HAP-1 (cell line): Measurements from ENCODE around the gene RHBDL2.

Source experiments
- DNase-seq, 2 experiments: peaks; one replicate each; pipeline ENCODE4 v3.0.0-alpha.2; 2016 to 2020; ENCODE audit warnings: low spot score in 2 of 2
- H3K27me3 ChIP-seq: fragments of 250-450 bp; sonication (Bioruptor Pico); 2 replicates; pipeline ENCODE4 v1.5.1; 2020; ENCODE audit warnings: low read depth, mild to moderate bottlenecking, moderate library complexity
- H3K36me3 ChIP-seq: fragments of 250-450 bp; sonication (Bioruptor Pico); replicated peaks from 2 replicates; pipeline ENCODE4 v1.5.1; 2020; ENCODE audit warnings: mild to moderate bottlenecking
- H3K4me1 ChIP-seq: fragments of 250-450 bp; sonication (Bioruptor Pico); 2 replicates; pipeline ENCODE4 v1.5.1; 2020; ENCODE audit warnings: mild to moderate bottlenecking
- H3K4me3 ChIP-seq: fragments of 250-450 bp; sonication (Bioruptor Pico); 2 replicates; pipeline ENCODE4 v1.5.1; 2020; ENCODE audit warnings: mild to moderate bottlenecking, moderate library complexity
- H3K9me3 ChIP-seq: fragments of 250-450 bp; sonication (Bioruptor Pico); 2 replicates; pipeline ENCODE4 v1.5.1; 2020; ENCODE audit warnings: mild to moderate bottlenecking, moderate library complexity
- in situ Hi-C: fragments of 300-500 bp; cut with MboI; formaldehyde crosslinking; loops from 3 replicates; pipeline ENCODE4 v1.14.3; 2020; ENCODE audit warnings: low sequenced_read_pairs, inconsistent platforms, mixed read lengths

The RHBDL2 gene

GRCh38 chr1:38885092-38885491, 56.5 kb downstream of the RHBDL2 start:
- no peak for DNase-seq
- Histone ChIP-seq H3K36me3 (no peaks in the 10 kb centered on the region), H3K4me1 (no peaks in the 10 kb centered on the region), H3K4me3 (no peak overlapping the region), H3K27me3 (no peaks in the 10 kb centered on the region), H3K9me3 (no peaks in the 10 kb centered on the region)
- in situ Hi-C loops = no loop called here

- no peaks in the 10 kb centered on the region for H3K4me1 ChIP-seq
- H3K36me3 ChIP-seq = no peaks in the 10 kb centered on the region
- H3K4me3 ChIP-seq = no peak within 1 kb of the TSS
- in situ Hi-C loops = no loop called here
- no peaks in the 10 kb centered on the region for H3K9me3 ChIP-seq
- DNase-seq = no peak
- H3K27me3 ChIP-seq = no peaks in the 10 kb centered on the region
These were observed 60.1 kb downstream of the RHBDL2 start, which contains the start of gene GJA9 for GRCh38 chr1:38881487-38881886. Gene GJA9, minus strand, starts transcription at chr1:38881587. Its CDS starts 5,489 bp downstream, at chr1:38876098.

- no peak for DNase-seq
- peaks cover 5% of the 10 kb centered on the region; the same call in 1 of the 2 replicates for H3K4me1 ChIP-seq
- H3K4me3 ChIP-seq = no peak overlapping the region
- H3K36me3 ChIP-seq = no peaks in the 10 kb centered on the region
- H3K9me3 ChIP-seq = no peaks in the 10 kb centered on the region
- no peaks in the 10 kb centered on the region for H3K27me3 ChIP-seq
- in situ Hi-C loops = no loop called here
These were observed 65.8 kb downstream of the RHBDL2 start for GRCh38 chr1:38875811-38876210.

- peak; percentile 94 to 96 for DNase-seq
- Histone ChIP-seq H3K9me3 (no peaks in the 10 kb centered on the region), H3K36me3 (no peaks in the 10 kb centered on the region), H3K4me1 (peaks cover 5% of the 10 kb centered on the region; the same call in 1 of the 2 replicates), H3K4me3 (peak within 1 kb of the TSS; percentile 88), H3K27me3 (no peaks in the 10 kb centered on the region)
- in situ Hi-C loops = no loop called here
These were observed 68.3 kb downstream of the RHBDL2 start, which contains the start of gene MYCBP for GRCh38 chr1:38873027-38873969. Gene MYCBP, minus strand, starts transcription at chr1:38873348. Its CDS starts 43 bp downstream, at chr1:38873305.

- Histone ChIP-seq H3K9me3 (no peaks in the 10 kb centered on the region), H3K4me1 (peaks cover 5% of the 10 kb centered on the region; the same call in 1 of the 2 replicates), H3K4me3 (peak overlapping the region; percentile 88), H3K27me3 (no peaks in the 10 kb centered on the region), H3K36me3 (peaks cover 4% of the 10 kb centered on the region)
- DNase-seq = peak in 1 of 2 experiments; percentile 23
- in situ Hi-C loops = no loop called here
These were observed 69.1 kb downstream of the RHBDL2 start for GRCh38 chr1:38872401-38873026.

GRCh38 chr1:38870996-38871395, 70.6 kb downstream of the RHBDL2 start:
- Histone ChIP-seq H3K4me1 (peaks cover 5% of the 10 kb centered on the region; the same call in 1 of the 2 replicates), H3K4me3 (no peak overlapping the region), H3K27me3 (no peaks in the 10 kb centered on the region), H3K9me3 (no peaks in the 10 kb centered on the region), H3K36me3 (peaks cover 8% of the 10 kb centered on the region)
- in situ Hi-C loops = no loop called here
- no peak for DNase-seq

- Histone ChIP-seq H3K4me3 (no peak overlapping the region), H3K36me3 (peaks cover 12% of the 10 kb centered on the region)
These were observed 74.4 kb downstream of the RHBDL2 start for GRCh38 chr1:38867208-38867607.

GRCh38 chr1:38865112-38865715, 76.4 kb downstream of the RHBDL2 start:
- no peaks in the 10 kb centered on the region for H3K27me3 ChIP-seq
- H3K9me3 ChIP-seq = no peaks in the 10 kb centered on the region
- in situ Hi-C loops = no loop called here
- no peak overlapping the region for H3K4me3 ChIP-seq
- peaks cover 14% of the 10 kb centered on the region for H3K36me3 ChIP-seq
- no peak for DNase-seq
- 0 out of 2 replicates have a peak, but pooled peaks cover 8% of the 10 kb centered on the region for H3K4me1 ChIP-seq

More at GRCh38 chr1:38867208-38867607, 74.4 kb downstream of the RHBDL2 start:
- Histone ChIP-seq H3K4me1 (peaks cover 5% of the 10 kb centered on the region; the same call in 1 of the 2 replicates), H3K27me3 (no peaks in the 10 kb centered on the region), H3K9me3 (no peaks in the 10 kb centered on the region)
- in situ Hi-C loops = no loop called here
- no peak for DNase-seq

- Histone ChIP-seq H3K4me1 (peaks cover 8% of the 10 kb centered on the region), H3K4me3 (peak overlapping the region; percentile 69), H3K36me3 (peaks cover 15% of the 10 kb centered on the region), H3K27me3 (no peaks in the 10 kb centered on the region), H3K9me3 (no peaks in the 10 kb centered on the region)
- no peak for DNase-seq
- in situ Hi-C loops = no loop called here
These were observed 81.2 kb downstream of the RHBDL2 start for GRCh38 chr1:38860454-38860795.

GRCh38 chr1:38859561-38860453, 81.8 kb downstream of the RHBDL2 start, which contains the start of gene RRAGC:
Gene RRAGC, minus strand, starts transcription at chr1:38859772. Its CDS starts 126 bp downstream, at chr1:38859646.
- Histone ChIP-seq H3K4me3 (peak within 1 kb of the TSS; percentile 69), H3K9me3 (no peaks in the 10 kb centered on the region), H3K4me1 (peaks cover 8% of the 10 kb centered on the region), H3K27me3 (no peaks in the 10 kb centered on the region), H3K36me3 (peaks cover 18% of the 10 kb centered on the region)
- in situ Hi-C loops = no loop called here
- DNase-seq = peak; percentile 96 to 99

GRCh38 chr1:38858833-38859560, 82.6 kb downstream of the RHBDL2 start:
- Histone ChIP-seq H3K9me3 (no peaks in the 10 kb centered on the region), H3K4me1 (peaks cover 8% of the 10 kb centered on the region), H3K36me3 (peaks cover 23% of the 10 kb centered on the region), H3K27me3 (no peaks in the 10 kb centered on the region), H3K4me3 (peak overlapping the region; percentile 69)
- in situ Hi-C loops = no loop called here
- peak in 1 of 2 experiments; percentile 50 for DNase-seq

GRCh38 chr1:38852780-38853179, 88.8 kb downstream of the RHBDL2 start:
- peaks cover 28% of the 10 kb centered on the region for H3K36me3 ChIP-seq
- no peak overlapping the region for H3K4me3 ChIP-seq
- no peaks in the 10 kb centered on the region for H3K27me3 ChIP-seq
- H3K4me1 ChIP-seq = no peaks in the 10 kb centered on the region; the same call in 1 of the 2 replicates
- DNase-seq = no peak
- H3K9me3 ChIP-seq = no peaks in the 10 kb centered on the region
- in situ Hi-C loops = no loop called here
